HAP-1 (cell line): ENCODE measurements around the gene HLCS.

Experiments
- DNase-seq, 2 experiments: peaks; one replicate each; pipeline ENCODE4 v3.0.0-alpha.2; 2016 to 2020; ENCODE audit warnings: low spot score in 2 of 2
- H3K27me3 ChIP-seq: fragments of 250-450 bp; sonication (Bioruptor Pico); 2 replicates; pipeline ENCODE4 v1.5.1; 2020; ENCODE audit warnings: low read depth, mild to moderate bottlenecking, moderate library complexity
- H3K36me3 ChIP-seq: fragments of 250-450 bp; sonication (Bioruptor Pico); replicated peaks from 2 replicates; pipeline ENCODE4 v1.5.1; 2020; ENCODE audit warnings: mild to moderate bottlenecking
- H3K4me1 ChIP-seq: fragments of 250-450 bp; sonication (Bioruptor Pico); 2 replicates; pipeline ENCODE4 v1.5.1; 2020; ENCODE audit warnings: mild to moderate bottlenecking
- H3K4me3 ChIP-seq: fragments of 250-450 bp; sonication (Bioruptor Pico); 2 replicates; pipeline ENCODE4 v1.5.1; 2020; ENCODE audit warnings: mild to moderate bottlenecking, moderate library complexity
- H3K9me3 ChIP-seq: fragments of 250-450 bp; sonication (Bioruptor Pico); 2 replicates; pipeline ENCODE4 v1.5.1; 2020; ENCODE audit warnings: mild to moderate bottlenecking, moderate library complexity
- in situ Hi-C: fragments of 300-500 bp; cut with MboI; formaldehyde crosslinking; loops from 3 replicates; pipeline ENCODE4 v1.14.3; 2020; ENCODE audit warnings: low sequenced_read_pairs, inconsistent platforms, mixed read lengths

The HLCS gene

DNA sequence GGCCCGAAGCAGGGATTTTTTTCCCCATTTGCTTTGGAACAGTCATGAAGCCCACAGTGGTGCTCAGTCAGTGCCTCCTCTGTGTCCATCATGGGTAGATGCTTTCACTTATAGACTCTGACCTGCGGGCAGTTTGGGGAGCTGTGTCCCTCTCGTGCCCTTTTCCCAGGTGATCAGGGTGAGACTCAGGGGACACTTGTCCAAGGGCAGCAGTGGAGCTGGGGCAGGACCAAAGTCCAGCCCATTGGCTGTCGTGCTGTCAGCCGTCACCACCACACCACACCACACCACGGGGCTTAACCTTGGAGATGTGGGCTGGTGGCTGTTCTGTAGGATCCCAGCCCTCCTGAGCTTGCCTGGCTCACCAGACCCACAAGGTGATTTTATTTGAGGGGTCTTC lies 232.6 kb downstream of the HLCS start:
- in situ Hi-C loops = no loop called here
- Histone ChIP-seq H3K4me1 (no peaks in the 10 kb centered on the region), H3K9me3 (no peaks in the 10 kb centered on the region), H3K4me3 (no peak overlapping the region), H3K27me3 (no peaks in the 10 kb centered on the region), H3K36me3 (no peaks in the 10 kb centered on the region; the same call in none of the 2 replicates)
- DNase-seq = no peak

DNA sequence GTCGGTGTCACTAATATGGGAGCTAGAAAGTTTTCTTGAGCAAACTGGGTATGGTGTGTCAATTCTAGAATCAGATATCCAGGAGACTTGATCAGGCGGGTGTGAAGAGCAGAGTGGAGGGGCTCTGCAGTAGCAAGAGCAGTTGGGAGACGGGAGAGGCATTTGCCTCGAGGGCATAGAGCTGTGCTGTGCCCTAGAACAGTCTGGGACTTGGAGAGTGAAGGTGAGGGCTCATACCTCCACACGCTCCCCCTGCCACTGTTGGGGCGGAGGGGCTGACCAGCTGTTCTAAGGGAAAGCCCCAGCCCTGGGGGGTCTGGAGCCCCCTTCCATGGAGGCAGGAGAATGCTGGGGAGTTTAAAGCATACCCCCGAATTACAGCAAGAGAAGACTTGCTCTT lies 233.7 kb downstream of the HLCS start:
- Histone ChIP-seq H3K36me3 (no peaks in the 10 kb centered on the region; the same call in none of the 2 replicates), H3K27me3 (no peaks in the 10 kb centered on the region), H3K4me1 (no peaks in the 10 kb centered on the region), H3K4me3 (no peak overlapping the region), H3K9me3 (no peaks in the 10 kb centered on the region)
- DNase-seq = no peak
- in situ Hi-C loops = no loop called here

DNA sequence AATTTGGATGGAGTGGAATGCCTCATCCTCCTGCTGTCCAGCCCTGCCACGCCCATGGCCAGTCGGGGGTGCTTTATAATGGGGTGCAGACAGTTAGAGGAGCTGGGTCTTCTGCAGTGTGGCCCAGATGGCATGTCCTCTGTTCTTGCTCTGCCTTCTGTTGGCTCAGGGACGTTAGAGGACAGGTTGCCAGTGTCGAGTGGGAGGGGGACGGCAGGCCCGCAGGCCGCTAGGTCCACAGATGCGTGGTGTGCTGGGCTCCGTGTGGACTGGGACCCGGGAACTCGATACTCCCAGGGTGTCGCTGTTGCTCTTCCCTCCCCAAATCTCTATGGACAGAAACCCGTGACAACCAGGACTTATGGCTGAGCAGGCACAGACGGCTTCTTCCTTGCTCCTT lies 234.3 kb downstream of the HLCS start:
- DNase-seq = no peak
- in situ Hi-C loops = no loop called here

DNA sequence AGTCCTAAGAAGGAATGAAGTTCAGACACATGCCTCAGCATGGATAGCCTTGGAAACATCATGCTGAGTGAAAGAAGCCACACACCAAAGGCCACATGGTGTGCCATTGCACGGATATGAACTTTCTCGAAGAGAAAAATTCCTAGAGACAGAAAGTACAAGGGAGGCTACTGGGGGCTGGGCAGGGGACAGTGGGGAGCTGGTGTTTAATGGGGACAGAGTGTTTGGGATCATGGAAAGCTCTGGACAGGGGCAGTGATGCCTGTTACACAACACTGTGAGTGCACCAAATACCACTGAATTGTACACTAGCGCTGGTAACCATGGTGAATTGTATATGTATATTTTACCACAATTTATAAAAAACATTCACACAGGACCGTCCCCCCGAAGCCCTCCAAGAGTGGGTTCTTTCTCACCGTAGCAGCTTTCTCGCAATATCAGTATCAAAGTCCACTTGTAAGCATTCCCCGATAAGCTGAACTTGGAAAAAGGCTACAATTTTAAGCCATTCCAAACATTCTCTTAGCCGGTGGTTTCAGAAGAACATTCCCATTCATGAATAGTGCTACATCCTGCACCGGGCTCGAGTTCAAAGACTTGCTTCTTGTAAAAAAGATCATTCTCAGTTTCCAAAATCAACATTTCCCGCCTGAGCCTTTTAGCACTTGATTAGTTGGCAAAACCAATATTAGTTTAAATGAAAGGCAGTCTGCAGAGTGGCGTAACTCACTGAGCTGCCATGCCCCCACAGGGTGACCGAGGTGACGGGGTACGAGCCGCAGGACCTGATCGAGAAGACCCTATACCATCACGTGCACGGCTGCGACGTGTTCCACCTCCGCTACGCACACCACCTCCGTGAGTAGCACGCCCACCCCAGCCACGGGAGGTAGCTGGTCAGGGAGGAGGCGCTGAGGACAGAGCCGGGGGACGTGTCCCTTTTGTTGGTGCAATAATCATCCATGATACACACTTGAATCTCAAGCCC lies 235.9 kb downstream of the HLCS start:
- H3K36me3 ChIP-seq = no peaks in the 10 kb centered on the region; the same call in none of the 2 replicates
- H3K27me3 ChIP-seq = no peaks in the 10 kb centered on the region
- no peaks in the 10 kb centered on the region for H3K9me3 ChIP-seq
- no peak for DNase-seq
- H3K4me1 ChIP-seq = no peaks in the 10 kb centered on the region
- H3K4me3 ChIP-seq = no peak overlapping the region
- in situ Hi-C loops = no loop called here

More for the DNA sequence above, 234.3 kb downstream of the HLCS start:
- Histone ChIP-seq H3K36me3 (no peaks in the 10 kb centered on the region; the same call in none of the 2 replicates), H3K4me3 (no peak overlapping the region), H3K27me3 (no peaks in the 10 kb centered on the region), H3K9me3 (no peaks in the 10 kb centered on the region), H3K4me1 (no peaks in the 10 kb centered on the region)

DNA sequence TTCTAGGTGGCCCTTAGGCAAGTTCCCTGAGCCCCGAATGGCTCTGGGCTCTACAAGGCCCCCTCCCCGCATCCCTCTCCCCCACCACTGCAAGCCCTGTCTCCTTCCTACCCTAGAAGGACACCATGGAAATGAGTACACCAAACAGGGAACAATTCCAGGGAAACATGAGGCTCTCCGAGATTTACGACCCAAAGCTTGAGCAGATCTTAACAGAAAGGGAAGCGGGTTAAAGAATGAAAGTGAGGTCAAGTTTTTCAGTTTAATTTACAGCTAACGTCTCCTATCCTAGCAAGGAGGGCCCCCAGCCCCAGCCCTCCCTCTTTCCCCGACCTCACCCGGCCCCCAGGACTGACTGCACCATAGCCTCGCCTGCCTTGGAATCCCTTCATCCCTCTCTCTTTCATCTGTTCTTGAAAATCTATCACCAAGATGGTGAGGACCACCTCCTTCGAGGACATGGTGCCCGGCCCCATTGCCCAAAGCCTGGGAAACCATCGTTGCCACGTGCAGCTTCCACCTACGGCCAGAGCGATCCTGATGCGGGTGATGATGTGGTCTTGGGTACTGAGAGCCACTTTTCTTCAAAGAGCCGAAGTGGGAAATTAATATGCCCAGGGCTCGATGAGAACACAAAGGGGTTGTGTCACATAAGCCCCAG lies 237.0 kb downstream of the HLCS start:
- no peaks in the 10 kb centered on the region for H3K27me3 ChIP-seq
- no peaks in the 10 kb centered on the region; the same call in none of the 2 replicates for H3K36me3 ChIP-seq
- in situ Hi-C loops = no loop called here

DNA sequence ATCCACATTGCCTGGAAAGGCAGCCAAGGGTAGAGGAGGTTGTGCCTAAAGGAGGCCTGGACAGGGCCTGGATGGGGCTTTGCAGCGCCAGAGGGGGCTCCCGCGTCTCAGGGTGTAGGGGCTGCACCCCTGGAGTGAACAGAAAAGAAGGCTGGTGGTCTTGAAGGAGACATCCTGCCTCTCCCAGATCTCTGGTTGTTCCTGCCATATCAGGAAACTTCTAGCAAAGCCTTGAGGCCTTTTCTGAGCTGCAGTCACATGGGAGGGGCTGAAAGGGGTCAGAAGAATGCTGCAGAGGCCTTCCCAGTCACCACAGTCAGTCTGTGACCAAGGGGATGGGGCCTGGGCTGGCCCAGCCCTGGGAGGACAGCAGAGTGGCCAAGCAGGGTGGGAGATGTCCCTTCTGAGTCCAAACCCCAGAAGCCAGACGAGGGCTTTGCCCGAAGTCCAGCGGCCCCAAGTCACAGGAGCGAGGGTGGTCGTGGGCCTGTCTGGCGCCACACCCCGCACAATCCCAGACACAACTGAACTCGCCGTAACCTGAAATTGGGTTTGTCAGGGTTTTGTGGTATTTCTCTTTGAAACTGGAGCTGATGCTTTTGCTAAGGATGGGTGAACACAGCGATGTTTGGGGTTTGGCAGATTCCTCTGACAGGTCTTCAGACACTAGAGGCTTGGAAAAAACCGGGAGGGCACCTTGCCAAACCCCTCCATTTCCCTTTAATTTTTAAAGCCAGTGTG lies 237.9 kb downstream of the HLCS start:
- Histone ChIP-seq H3K36me3 (no peaks in the 10 kb centered on the region; the same call in 1 of the 2 replicates), H3K27me3 (no peaks in the 10 kb centered on the region), H3K4me3 (no peak overlapping the region), H3K4me1 (no peaks in the 10 kb centered on the region), H3K9me3 (no peaks in the 10 kb centered on the region)
- DNase-seq = no peak
- in situ Hi-C loops = no loop called here

More for the DNA sequence above, 237.0 kb downstream of the HLCS start:
- Histone ChIP-seq H3K4me3 (no peak overlapping the region), H3K4me1 (no peaks in the 10 kb centered on the region), H3K9me3 (no peaks in the 10 kb centered on the region)
- DNase-seq = no peak

DNA sequence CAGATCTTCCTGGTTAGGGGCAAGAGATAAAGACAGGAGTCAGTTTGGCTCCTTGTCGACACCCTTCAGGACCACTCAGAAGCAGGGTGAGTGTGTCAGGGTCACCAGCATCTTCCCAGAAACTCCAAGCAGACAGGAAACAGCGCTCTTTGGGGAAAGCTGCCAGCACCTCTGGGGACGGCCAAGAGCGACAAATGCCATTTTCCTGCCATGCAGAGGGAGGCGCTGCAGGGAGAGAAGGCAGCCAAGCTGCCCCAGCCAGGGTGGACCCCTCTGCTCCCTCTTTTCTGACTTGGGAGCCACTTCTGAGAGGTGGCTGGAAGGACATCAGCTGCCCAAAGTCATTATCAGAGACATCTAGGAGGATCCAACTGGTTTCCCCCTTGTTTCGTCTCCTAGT lies 238.6 kb downstream of the HLCS start:
- DNase-seq = no peak
- Histone ChIP-seq H3K36me3 (no peaks in the 10 kb centered on the region; the same call in 1 of the 2 replicates), H3K4me3 (no peak overlapping the region), H3K27me3 (no peaks in the 10 kb centered on the region), H3K9me3 (no peaks in the 10 kb centered on the region), H3K4me1 (no peaks in the 10 kb centered on the region)
- in situ Hi-C loops = no loop called here

DNA sequence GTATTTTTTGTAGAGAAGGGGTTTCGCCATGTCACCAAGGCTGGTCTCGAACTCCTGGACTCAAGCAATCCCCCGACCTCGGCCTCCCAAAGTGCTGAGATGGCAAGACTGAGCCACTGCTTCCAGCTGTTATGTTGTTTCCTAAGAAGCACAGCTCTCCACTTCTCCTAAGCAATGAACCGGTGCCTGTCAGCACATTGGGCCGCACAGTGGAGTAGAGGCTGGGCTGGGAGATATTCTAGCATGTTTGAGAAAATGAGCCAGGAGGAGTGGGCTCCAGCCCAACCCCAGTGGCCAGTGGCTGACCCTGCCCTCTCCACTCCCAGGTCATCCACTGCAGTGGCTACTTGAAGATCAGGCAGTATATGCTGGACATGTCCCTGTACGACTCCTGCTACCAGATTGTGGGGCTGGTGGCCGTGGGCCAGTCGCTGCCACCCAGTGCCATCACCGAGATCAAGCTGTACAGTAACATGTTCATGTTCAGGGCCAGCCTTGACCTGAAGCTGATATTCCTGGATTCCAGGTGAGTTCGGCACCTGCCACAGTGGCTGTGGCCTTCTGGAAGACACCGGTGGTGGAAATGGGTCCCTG lies 240.6 kb downstream of the HLCS start:
- in situ Hi-C loops = no loop called here
- H3K9me3 ChIP-seq = no peaks in the 10 kb centered on the region
- no peaks in the 10 kb centered on the region for H3K27me3 ChIP-seq
- no peaks in the 10 kb centered on the region for H3K4me1 ChIP-seq
- DNase-seq = no peak
- H3K36me3 ChIP-seq = no peaks in the 10 kb centered on the region
- H3K4me3 ChIP-seq = no peak overlapping the region

DNA sequence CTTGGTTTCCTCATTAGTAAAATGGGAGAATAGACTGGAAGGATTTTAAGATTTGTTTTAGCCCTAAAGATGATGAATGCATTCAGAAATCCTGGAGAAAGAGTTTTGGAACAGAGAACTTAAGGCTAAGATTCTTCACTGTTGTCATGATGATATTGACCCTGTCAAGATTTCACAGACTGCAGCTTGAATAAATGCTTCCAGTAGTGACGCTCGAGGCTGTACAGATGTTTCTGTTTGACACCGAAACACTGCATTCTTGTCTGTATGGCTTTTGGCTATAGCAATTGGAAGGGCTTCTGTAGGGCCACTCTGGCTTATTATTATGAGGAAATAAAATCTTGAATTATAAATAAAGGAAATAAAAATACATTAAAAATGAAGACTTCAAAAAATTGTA lies 241.8 kb downstream of the HLCS start:
- no peak for DNase-seq
- no peaks in the 10 kb centered on the region for H3K36me3 ChIP-seq
- H3K9me3 ChIP-seq = no peaks in the 10 kb centered on the region
- H3K4me1 ChIP-seq = no peaks in the 10 kb centered on the region
- H3K27me3 ChIP-seq = no peaks in the 10 kb centered on the region
- in situ Hi-C loops = no loop called here
- no peak overlapping the region for H3K4me3 ChIP-seq

DNA sequence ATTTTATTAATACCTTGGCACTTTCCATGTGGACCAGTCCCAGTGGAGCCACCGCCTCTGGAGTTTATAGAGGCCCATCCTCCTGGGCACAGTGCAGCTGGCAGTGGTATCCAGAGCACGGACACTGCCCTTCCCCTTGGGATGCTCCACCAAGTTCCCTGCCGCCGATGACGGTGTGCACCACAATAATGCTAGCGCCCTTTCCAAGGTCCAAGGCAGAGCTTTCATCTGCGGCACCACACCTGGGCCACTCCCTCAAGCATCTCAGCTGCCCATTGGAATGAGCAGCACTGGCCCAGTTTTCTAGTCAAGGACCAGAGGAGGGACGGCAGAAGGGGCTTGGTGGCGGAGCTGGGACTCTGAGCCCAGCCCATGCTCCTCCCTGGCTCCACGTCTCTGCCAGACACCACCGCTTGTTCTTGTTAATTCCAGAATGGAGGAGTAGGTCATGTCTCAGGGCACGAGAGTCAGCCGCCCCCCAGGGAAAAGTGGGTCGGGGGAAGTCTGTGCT lies 243.0 kb downstream of the HLCS start:
- no peak for DNase-seq
- Histone ChIP-seq H3K9me3 (no peaks in the 10 kb centered on the region), H3K27me3 (no peaks in the 10 kb centered on the region), H3K4me1 (peaks cover 3% of the 10 kb centered on the region; the same call in 1 of the 2 replicates), H3K36me3 (no peaks in the 10 kb centered on the region), H3K4me3 (no peak overlapping the region)
- in situ Hi-C loops = no loop called here

DNA sequence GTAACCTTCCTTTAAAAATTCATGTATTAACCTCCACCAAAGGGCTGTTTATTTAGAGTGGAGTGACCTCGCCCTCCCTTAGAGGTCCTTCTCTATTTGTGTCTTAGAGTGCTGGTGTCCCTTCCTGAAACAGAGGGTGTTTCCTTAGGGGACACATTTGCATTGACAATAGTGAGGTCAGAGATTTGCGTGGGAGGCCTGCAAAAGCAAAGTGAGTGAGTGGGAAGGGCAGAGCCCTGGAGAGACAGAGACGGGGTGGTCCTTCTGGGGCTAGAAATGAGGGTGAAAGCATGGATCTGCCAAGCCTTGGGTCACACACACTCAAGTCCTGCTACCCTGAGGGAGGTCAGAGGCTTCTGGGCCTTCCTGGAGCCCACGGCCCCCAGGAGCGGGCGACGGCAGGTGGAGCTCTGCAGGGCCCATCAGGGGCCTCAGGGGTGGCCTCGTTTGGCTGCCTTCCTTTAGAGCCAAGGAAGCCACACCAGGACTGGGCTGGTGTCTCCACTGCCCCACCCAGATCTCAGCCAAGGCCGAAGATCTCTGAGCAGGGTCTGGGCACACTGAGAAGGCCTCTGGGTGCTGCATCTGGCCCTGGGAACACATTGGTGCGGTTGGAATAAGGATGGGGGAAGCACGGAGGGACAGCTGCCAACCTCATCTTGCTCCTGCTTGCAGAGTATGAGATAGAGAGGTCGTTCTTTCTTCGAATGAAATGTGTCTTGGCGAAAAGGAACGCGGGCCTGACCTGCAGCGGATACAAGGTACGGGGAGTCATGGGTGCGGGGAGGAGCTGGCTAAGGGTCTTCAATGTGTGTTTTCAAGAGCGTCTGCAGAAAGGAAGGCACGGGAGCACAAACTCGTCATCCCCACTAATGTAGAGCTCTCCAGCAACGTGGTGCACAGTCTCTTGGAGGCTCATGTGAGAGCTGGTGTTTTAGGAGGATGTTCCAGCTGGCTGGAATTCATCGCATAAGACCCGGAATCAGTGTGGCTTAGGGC lies 243.8 kb downstream of the HLCS start:
- in situ Hi-C loops = no loop called here
- no peaks in the 10 kb centered on the region for H3K36me3 ChIP-seq
- H3K4me3 ChIP-seq = no peak overlapping the region
- DNase-seq = no peak
- H3K27me3 ChIP-seq = no peaks in the 10 kb centered on the region
- H3K4me1 ChIP-seq = peaks cover 10% of the 10 kb centered on the region
- H3K9me3 ChIP-seq = no peaks in the 10 kb centered on the region

DNA sequence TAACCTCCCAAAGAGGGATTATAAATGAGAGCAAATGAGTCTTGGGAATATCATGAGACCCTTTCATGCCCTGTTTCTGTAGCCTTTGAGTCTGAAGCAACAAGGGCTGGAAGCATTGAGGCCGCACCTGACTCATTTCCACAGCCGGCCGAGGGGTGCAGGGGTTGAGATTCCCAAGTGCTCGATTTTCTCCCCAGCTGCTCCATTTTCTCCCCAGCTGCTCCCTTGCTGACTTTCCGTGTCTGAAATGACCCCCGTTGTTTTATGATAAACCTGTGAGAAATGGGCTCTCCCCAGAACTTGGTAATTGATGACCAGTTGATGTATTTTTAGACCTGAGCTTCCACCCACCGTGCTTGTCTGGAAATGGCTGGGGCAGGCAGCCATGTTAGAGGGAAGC lies 244.7 kb downstream of the HLCS start:
- Histone ChIP-seq H3K4me1 (peaks cover 12% of the 10 kb centered on the region), H3K4me3 (no peak overlapping the region), H3K36me3 (no peaks in the 10 kb centered on the region), H3K27me3 (no peaks in the 10 kb centered on the region), H3K9me3 (no peaks in the 10 kb centered on the region)
- no peak for DNase-seq
- in situ Hi-C loops = no loop called here
